T-helper 1 cell treated with Interleukin-12 subunit alpha and Interleukin-12 subunit beta and Interleukin-4 antibody, amounts not matched to agents 30 μg/mL and 1 μg/mL, for 36 hours (primary cell): ENCODE results near the gene TRAF1.

Source experiments
- H3K27ac Mint-ChIP-seq: one replicate; pipeline ENCODE4 v1.8.0; 2021; ENCODE audit warnings: mild to moderate bottlenecking, mixed read lengths
- H3K27me3 Mint-ChIP-seq: one replicate; pipeline ENCODE4 v1.8.0; 2021; ENCODE audit warnings: low read depth, mixed read lengths
- H3K36me3 Mint-ChIP-seq: one replicate; pipeline ENCODE4 v1.8.0; 2021; ENCODE audit warnings: low read depth, mixed read lengths
- H3K4me1 Mint-ChIP-seq: one replicate; pipeline ENCODE4 v1.8.0; 2021; ENCODE audit warnings: low read depth, mixed read lengths
- H3K4me3 Mint-ChIP-seq: one replicate; pipeline ENCODE4 v1.8.0; 2021; ENCODE audit warnings: mild to moderate bottlenecking, moderate library complexity, mixed read lengths
- H3K9me3 Mint-ChIP-seq: one replicate; pipeline ENCODE4 v1.8.0; 2021; ENCODE audit warnings: mixed read lengths

The TRAF1 gene

DNA sequence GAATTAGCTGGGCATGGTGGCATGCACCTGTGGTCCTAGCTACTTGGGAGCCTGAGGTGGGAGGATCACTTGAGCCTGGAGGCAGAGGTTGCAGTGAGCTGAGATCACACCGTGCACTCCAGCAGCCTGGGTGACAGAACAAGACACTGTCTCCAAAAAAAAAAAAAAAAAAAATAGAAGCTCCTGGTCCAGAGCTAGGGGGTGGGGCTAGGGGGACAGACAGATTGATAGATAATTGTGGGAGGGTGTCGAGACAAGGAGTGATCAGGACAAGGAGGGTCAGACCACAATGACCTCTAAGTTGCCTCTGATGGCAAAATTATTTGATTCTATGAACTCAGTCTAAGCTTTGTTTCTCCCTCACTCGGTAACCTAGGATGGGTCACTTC is 43.0 kb downstream of the TRAF1 start:
- Mint-ChIP-seq H3K27ac (no peak overlapping the region), H3K4me1 (peaks cover 45% of the 10 kb centered on the region), H3K36me3 (peaks cover 21% of the 10 kb centered on the region), H3K4me3 (no peak overlapping the region), H3K27me3 (no peaks in the 10 kb centered on the region), H3K9me3 (no peaks in the 10 kb centered on the region)

DNA sequence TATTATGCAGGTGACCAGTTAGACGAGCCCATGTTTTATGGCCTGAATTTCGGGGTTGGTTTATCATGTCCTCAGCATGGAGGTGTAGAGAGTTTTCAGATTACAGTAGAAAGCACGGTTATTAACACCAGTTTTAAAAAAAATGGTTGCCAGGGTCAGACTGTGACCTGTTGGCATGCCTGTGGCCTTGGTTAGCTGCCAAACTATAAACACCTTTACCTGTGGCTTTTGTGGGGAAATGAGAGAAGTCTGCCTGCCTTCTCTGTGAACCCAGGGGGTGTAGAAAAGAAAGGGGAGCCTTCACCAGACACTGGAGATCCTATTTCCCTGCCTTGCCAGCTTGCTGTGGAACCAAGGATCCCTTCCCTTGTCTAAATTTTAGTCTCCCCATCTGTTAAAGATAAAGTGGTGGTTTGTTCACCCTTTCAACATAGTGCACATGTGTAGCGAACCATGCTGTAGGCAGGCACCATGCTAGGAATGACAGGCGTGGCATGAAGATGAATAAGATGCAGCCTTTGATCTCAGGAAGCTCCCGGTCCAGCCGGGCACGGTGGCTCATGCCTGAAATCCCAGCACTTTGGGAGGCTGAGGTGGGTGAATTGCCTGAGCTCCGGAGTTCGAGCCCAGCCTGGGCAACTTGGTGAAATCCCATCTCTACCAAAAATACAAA is 43.5 kb downstream of the TRAF1 start:
- no peaks in the 10 kb centered on the region for H3K9me3 Mint-ChIP-seq
- no peak overlapping the region for H3K4me3 Mint-ChIP-seq

GRCh38 chr9:120879446-120879845 is 47.1 kb downstream of the TRAF1 start:
- H3K27me3 Mint-ChIP-seq = no peaks in the 10 kb centered on the region
- peak overlapping the region; percentile 99 for H3K27ac Mint-ChIP-seq
- peaks cover 57% of the 10 kb centered on the region for H3K4me1 Mint-ChIP-seq
- peak overlapping the region; percentile 97 for H3K4me3 Mint-ChIP-seq
- no peaks in the 10 kb centered on the region for H3K9me3 Mint-ChIP-seq
- peaks cover 31% of the 10 kb centered on the region for H3K36me3 Mint-ChIP-seq

More for the DNA sequence above, 43.5 kb downstream of the TRAF1 start:
- Mint-ChIP-seq H3K27ac (no peak overlapping the region), H3K36me3 (peaks cover 21% of the 10 kb centered on the region), H3K4me1 (peaks cover 46% of the 10 kb centered on the region), H3K27me3 (no peaks in the 10 kb centered on the region)

DNA sequence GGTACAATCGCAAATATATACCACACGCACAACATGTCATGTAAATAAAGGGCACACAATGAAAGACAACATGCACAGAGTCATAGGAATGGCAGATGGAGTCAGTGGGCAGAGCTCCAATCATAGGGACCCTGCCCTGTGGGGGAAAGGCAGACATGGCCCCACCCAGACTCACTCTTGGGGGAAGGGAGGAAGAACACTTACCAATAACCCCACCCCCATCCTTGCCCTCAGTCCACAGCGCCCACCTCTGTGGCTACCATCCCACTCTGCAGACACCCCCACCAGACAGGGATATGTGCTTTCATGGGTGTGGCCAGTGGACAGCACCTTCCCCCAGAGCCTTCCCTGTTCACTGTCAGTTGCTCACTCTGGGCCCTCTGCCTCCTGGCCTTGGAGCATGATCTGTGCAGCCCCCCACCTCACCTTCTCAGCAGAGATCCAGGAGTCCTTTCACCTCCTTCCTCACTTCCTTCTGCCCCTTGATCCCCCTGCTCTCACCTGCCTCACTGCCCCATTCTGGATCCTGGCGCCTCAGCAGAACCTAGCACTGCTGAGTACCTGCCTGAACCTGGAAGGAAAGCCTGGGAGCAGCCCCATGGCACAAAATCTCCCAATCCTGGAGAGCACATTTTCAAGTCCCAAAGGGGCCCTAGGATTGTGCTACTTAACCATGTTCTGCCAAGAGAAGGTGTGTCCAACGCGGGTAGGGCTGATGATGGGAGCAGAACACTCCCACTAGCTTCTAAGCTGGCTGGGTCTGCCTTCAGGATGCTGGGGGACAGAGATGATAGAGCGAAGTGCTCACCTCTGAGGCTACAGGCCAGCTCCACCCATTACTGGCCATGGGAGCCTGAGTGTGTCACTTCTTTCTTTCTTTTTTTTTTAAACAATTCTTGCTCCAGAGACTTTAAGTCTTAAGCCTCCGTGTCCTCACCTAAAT is 48.1 kb downstream of the TRAF1 start:
- H3K9me3 Mint-ChIP-seq = no peaks in the 10 kb centered on the region
- H3K36me3 Mint-ChIP-seq = peaks cover 37% of the 10 kb centered on the region
- peak overlapping the region; percentile 99 for H3K27ac Mint-ChIP-seq
- H3K4me1 Mint-ChIP-seq = peaks cover 60% of the 10 kb centered on the region
- no peaks in the 10 kb centered on the region for H3K27me3 Mint-ChIP-seq
- H3K4me3 Mint-ChIP-seq = peak overlapping the region; percentile 97

- peak overlapping the region; percentile 99 for H3K27ac Mint-ChIP-seq
- H3K4me3 Mint-ChIP-seq = peak overlapping the region; percentile 97
- H3K27me3 Mint-ChIP-seq = no peaks in the 10 kb centered on the region
Measured at GRCh38 chr9:120877276-120878034, 49.1 kb downstream of the TRAF1 start.

DNA sequence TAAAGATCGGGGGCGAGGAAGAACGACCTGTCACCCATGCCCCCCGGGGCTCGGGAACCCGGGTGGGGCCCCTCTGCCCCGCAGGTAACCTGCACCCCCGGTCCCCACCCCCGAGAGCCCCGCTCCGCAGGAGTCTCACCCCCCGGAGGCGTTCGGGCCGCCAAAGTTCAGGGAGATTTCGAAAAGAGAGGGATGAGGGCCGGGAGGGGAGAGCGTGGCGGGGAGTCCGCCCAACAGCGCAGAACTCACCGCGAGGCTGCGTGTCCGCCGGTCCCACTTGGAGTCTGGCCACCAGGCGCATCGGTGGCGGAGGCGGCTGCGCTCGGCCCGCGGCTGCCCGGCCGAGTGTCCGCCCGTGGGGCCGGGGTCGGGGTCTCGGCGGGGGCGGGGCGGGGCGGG is 49.8 kb downstream of the TRAF1 start, which contains the start of gene PHF19:
TSS of gene PHF19 (minus strand) at position 347 of the 399 bp plus-strand sequence. CDS start 2,447 bp downstream, outside the sequence.
- Mint-ChIP-seq H3K27me3 (no peaks in the 10 kb centered on the region), H3K36me3 (peaks cover 51% of the 10 kb centered on the region), H3K9me3 (no peaks in the 10 kb centered on the region), H3K27ac (peak within 1 kb of the TSS; percentile 99), H3K4me1 (peaks cover 68% of the 10 kb centered on the region), H3K4me3 (peak within 1 kb of the TSS; percentile 97)

More at GRCh38 chr9:120877276-120878034, 49.1 kb downstream of the TRAF1 start:
- Mint-ChIP-seq H3K36me3 (peaks cover 45% of the 10 kb centered on the region), H3K9me3 (no peaks in the 10 kb centered on the region), H3K4me1 (peaks cover 62% of the 10 kb centered on the region)

- Mint-ChIP-seq H3K36me3 (peaks cover 56% of the 10 kb centered on the region), H3K4me1 (peaks cover 65% of the 10 kb centered on the region), H3K4me3 (peak overlapping the region; percentile 84), H3K27me3 (no peaks in the 10 kb centered on the region), H3K9me3 (no peaks in the 10 kb centered on the region), H3K27ac (peak overlapping the region; percentile 89)
Measured at GRCh38 chr9:120875954-120876841, 50.4 kb downstream of the TRAF1 start.

GRCh38 chr9:120875643-120875953 is 51.0 kb downstream of the TRAF1 start:
- Mint-ChIP-seq H3K4me3 (peak overlapping the region; percentile 82), H3K27me3 (no peaks in the 10 kb centered on the region), H3K27ac (peak overlapping the region; percentile 89), H3K36me3 (peaks cover 59% of the 10 kb centered on the region), H3K9me3 (no peaks in the 10 kb centered on the region), H3K4me1 (peaks cover 67% of the 10 kb centered on the region)

GRCh38 chr9:120875195-120875565 is 51.4 kb downstream of the TRAF1 start:
- H3K4me1 Mint-ChIP-seq = peaks cover 67% of the 10 kb centered on the region
- H3K27ac Mint-ChIP-seq = peak overlapping the region; percentile 89
- H3K27me3 Mint-ChIP-seq = no peaks in the 10 kb centered on the region
- peak overlapping the region; percentile 82 for H3K4me3 Mint-ChIP-seq
- H3K9me3 Mint-ChIP-seq = no peaks in the 10 kb centered on the region
- peaks cover 58% of the 10 kb centered on the region for H3K36me3 Mint-ChIP-seq

GRCh38 chr9:120874226-120875194 is 52.1 kb downstream of the TRAF1 start:
- no peaks in the 10 kb centered on the region for H3K9me3 Mint-ChIP-seq
- H3K27ac Mint-ChIP-seq = peak overlapping the region; percentile 82
- H3K36me3 Mint-ChIP-seq = peaks cover 58% of the 10 kb centered on the region
- H3K4me3 Mint-ChIP-seq = peak overlapping the region; percentile 28
- H3K27me3 Mint-ChIP-seq = no peaks in the 10 kb centered on the region
- H3K4me1 Mint-ChIP-seq = peaks cover 65% of the 10 kb centered on the region

- Mint-ChIP-seq H3K9me3 (no peaks in the 10 kb centered on the region), H3K4me1 (peaks cover 58% of the 10 kb centered on the region), H3K27ac (peak overlapping the region; percentile 82), H3K27me3 (no peaks in the 10 kb centered on the region), H3K36me3 (peaks cover 58% of the 10 kb centered on the region), H3K4me3 (peak overlapping the region; percentile 28)
Measured at GRCh38 chr9:120873512-120873911, 53.1 kb downstream of the TRAF1 start.

DNA sequence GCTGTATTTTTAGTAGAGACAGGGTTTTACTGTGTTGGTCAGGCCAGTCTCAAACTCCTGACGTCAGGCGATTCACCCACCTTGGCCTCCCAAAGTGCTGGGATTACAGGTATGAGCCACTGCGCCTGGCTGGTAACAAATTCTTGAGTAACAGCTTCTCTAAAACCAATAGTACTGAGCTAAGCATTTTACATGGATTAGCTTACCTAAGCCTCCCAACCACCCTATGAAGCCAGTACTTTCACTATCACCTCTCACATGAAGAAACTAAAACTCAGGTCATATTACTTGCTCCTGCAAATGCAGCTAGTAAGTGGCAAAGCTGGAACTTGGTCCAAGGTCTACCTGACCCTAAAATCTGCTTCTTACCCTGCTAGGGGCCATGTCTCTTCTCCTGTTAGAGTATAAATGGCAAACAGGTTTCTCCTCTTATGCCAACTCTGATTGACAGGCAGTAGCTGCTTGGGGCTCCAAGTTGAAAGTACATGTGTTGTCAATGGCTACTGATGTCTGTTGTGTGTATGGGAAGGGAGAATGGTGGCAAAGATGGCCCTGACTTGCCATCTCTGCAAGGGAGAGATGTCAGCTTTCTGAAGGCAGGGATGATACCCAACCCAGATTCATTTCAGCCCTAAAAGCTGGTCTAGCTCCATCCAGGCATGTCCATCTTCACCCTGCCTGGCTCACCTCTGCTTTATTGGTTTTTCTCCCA is 53.6 kb downstream of the TRAF1 start:
- Mint-ChIP-seq H3K27me3 (no peaks in the 10 kb centered on the region), H3K36me3 (peaks cover 63% of the 10 kb centered on the region), H3K27ac (peak overlapping the region; percentile 82), H3K9me3 (no peaks in the 10 kb centered on the region), H3K4me3 (peak overlapping the region; percentile 28), H3K4me1 (peaks cover 56% of the 10 kb centered on the region)
